Tibial nerve (tissue), 4 donors: Measurements from ENCODE around the gene SH3BGR. TPM values are rescaled to one million over a fixed set of nuclear protein-coding genes. Genes with fewer than 3 reads are reported as not detected.

Source experiments
- DNase-seq, 2 donors: peaks; one replicate each; pipeline ENCODE4 v3.0.0-alpha.2; 2019; ENCODE audit warnings: low spot score in 2 of 2
- H3K27ac ChIP-seq, 4 donors: fragments of 200-600 bp; sonication (generic) in 3 of 4; one replicate each; pipeline ENCODE4 v1.5.1; 2017 to 2019; ENCODE audit warnings: mild to moderate bottlenecking in 1 of 4
- H3K27me3 ChIP-seq, 2 donors: fragments of 200-600 bp; sonication (generic) in 1 of 2; one replicate each; pipeline versions ENCODE4 v1.5.1 to v1.6.0; 2017 to 2019
- H3K36me3 ChIP-seq, 3 donors: fragments of 200-600 bp; sonication (generic); one replicate each; pipeline ENCODE4 v1.5.1; 2018 to 2019
- H3K4me1 ChIP-seq, 4 donors: fragments of 200-600 bp; sonication (generic) in 3 of 4; one replicate each; pipeline ENCODE4 v1.5.1; 2017 to 2019
- H3K4me3 ChIP-seq, 4 donors: fragments of 200-600 bp; sonication (generic) in 3 of 4; one replicate each; pipeline ENCODE4 v1.5.1; 2017 to 2019; ENCODE audit warnings: mild to moderate bottlenecking in 1 of 4, moderate library complexity in 1 of 4
- H3K9me3 ChIP-seq, 4 donors: fragments of 200-600 bp; sonication (generic) in 3 of 4; one replicate each; pipeline ENCODE4 v1.5.1; 2017 to 2019
- CTCF ChIP-seq, 5 experiments: fragments of 200-600 bp in 3 of 5; fragments of 450-650 bp in 2 of 5; sonication (generic) in 3 of 5; IDR thresholded peaks; one replicate each; pipeline ENCODE4 v1.5.1; 2016 to 2019; ENCODE audit warnings: antibody characterized with exemption in 5 of 5, mild to moderate bottlenecking in 3 of 5, moderate library complexity in 2 of 5
- EP300 ChIP-seq, 2 donors: sonication (generic); formaldehyde crosslinking; IDR thresholded peaks; one replicate each; pipeline ENCODE4 v1.6.1; 2017; ENCODE audit warnings: antibody characterized with exemption in 2 of 2, mild to moderate bottlenecking in 1 of 2
- POLR2A ChIP-seq, 2 donors: fragments of 450-650 bp; IDR thresholded peaks; one replicate each; pipeline ENCODE4 v1.6.1; 2017; ENCODE audit warnings: antibody characterized with exemption in 2 of 2, mild to moderate bottlenecking in 2 of 2, moderate library complexity in 2 of 2
- WGBS, 2 donors: methylation state at CpG; one replicate each; pipeline ENCODE4 v1.1.5; 2018; 5-methylcytosine and 5-hydroxymethylcytosine counted together
- total RNA-seq, 4 donors: library from RNA; depleted of rRNA; stranded (reverse); fragments of >200 nt; gene quantifications; one replicate each; pipeline ENCODE4 v1.1.0, GENCODE V29; 2016

Gene SH3BGR
- total RNA-seq, 4 donors from 2014 or later = 2.4 to 9.6 (median 4.4) TPM

GRCh38 chr21:39463308-39463707 lies 11.5 kb downstream of the SH3BGR start:
- DNase-seq = no peak

GRCh38 chr21:39466584-39466983 lies 14.8 kb downstream of the SH3BGR start:
- H3K36me3 ChIP-seq = peaks cover 0 to 22% (median 0%) of the 10 kb centered on the region in 3 donors
- H3K4me3 ChIP-seq = no peak overlapping the region
- no peak for TF ChIP-seq EP300 (IDR thresholded peaks at IDR 0.05)
- TF ChIP-seq CTCF (IDR thresholded peaks at IDR 0.05) = no peak
- TF ChIP-seq POLR2A (IDR thresholded peaks at IDR 0.05) = no peak
- no peak overlapping the region for H3K27ac ChIP-seq
- no peak for DNase-seq
- H3K27me3 ChIP-seq = no peaks in the 10 kb centered on the region
- H3K4me1 ChIP-seq = no peaks in the 10 kb centered on the region
- no peaks in the 10 kb centered on the region for H3K9me3 ChIP-seq

More at GRCh38 chr21:39463308-39463707, 11.5 kb downstream of the SH3BGR start:
- WGBS, 2 donors = 75 to 79% methylated on average over 3 of the region's 3 CpGs
- Histone ChIP-seq H3K4me1 (no peaks in the 10 kb centered on the region), H3K36me3 (peaks cover 0 to 22% (median 0%) of the 10 kb centered on the region in 3 donors), H3K27me3 (no peaks in the 10 kb centered on the region), H3K9me3 (no peaks in the 10 kb centered on the region), H3K27ac (no peak overlapping the region), H3K4me3 (no peak overlapping the region)
- TF ChIP-seq EP300 (IDR thresholded peaks at IDR 0.05) (no peak), POLR2A (IDR thresholded peaks at IDR 0.05) (no peak), CTCF (IDR thresholded peaks at IDR 0.05) (no peak)

GRCh38 chr21:39467746-39468145 lies 16.0 kb downstream of the SH3BGR start:
- WGBS, 2 donors = 91 to 100% methylated on average over 3 of the region's 3 CpGs
- H3K27ac ChIP-seq = no peak overlapping the region
- no peak overlapping the region for H3K4me3 ChIP-seq
- H3K9me3 ChIP-seq = no peaks in the 10 kb centered on the region
- no peak for DNase-seq
- no peaks in the 10 kb centered on the region for H3K27me3 ChIP-seq
- TF ChIP-seq CTCF (IDR thresholded peaks at IDR 0.05) = no peak
- no peak for TF ChIP-seq EP300 (IDR thresholded peaks at IDR 0.05)
- no peak for TF ChIP-seq POLR2A (IDR thresholded peaks at IDR 0.05)
- H3K4me1 ChIP-seq = no peaks in the 10 kb centered on the region
- H3K36me3 ChIP-seq = peaks cover 0 to 21% (median 0%) of the 10 kb centered on the region in 3 donors

GRCh38 chr21:39468559-39468958 lies 16.8 kb downstream of the SH3BGR start:
- no peaks in the 10 kb centered on the region for H3K27me3 ChIP-seq
- no peak overlapping the region for H3K27ac ChIP-seq
- no peaks in the 10 kb centered on the region for H3K4me1 ChIP-seq
- TF ChIP-seq EP300 (IDR thresholded peaks at IDR 0.05) (no peak), POLR2A (IDR thresholded peaks at IDR 0.05) (no peak), CTCF (IDR thresholded peaks at IDR 0.05) (no peak)
- H3K36me3 ChIP-seq = peaks cover 0 to 16% (median 0%) of the 10 kb centered on the region in 3 donors
- 79 to 88% methylated on average over 1 of the region's 1 CpG for WGBS, 2 donors
- H3K9me3 ChIP-seq = no peaks in the 10 kb centered on the region
- no peak for DNase-seq
- H3K4me3 ChIP-seq = no peak overlapping the region

- no peaks in the 10 kb centered on the region for H3K4me1 ChIP-seq
- TF ChIP-seq POLR2A (IDR thresholded peaks at IDR 0.05) = no peak
- no peak for TF ChIP-seq EP300 (IDR thresholded peaks at IDR 0.05)
- no peak for TF ChIP-seq CTCF (IDR thresholded peaks at IDR 0.05)
- H3K4me3 ChIP-seq = no peak overlapping the region
- WGBS, 2 donors = 97 to 98% methylated on average over 3 of the region's 3 CpGs
- H3K9me3 ChIP-seq = no peaks in the 10 kb centered on the region
- peaks cover 0 to 12% (median 0%) of the 10 kb centered on the region in 3 donors for H3K36me3 ChIP-seq
- no peaks in the 10 kb centered on the region for H3K27me3 ChIP-seq
- H3K27ac ChIP-seq = no peak overlapping the region
- no peak for DNase-seq
These were observed 19.8 kb downstream of the SH3BGR start for GRCh38 chr21:39471598-39471997.
